K562 (cell line): ENCODE measurements around the gene KCTD7. TPM values are rescaled to one million over a fixed set of nuclear protein-coding genes. Genes with fewer than 3 reads are reported as not detected.

ENCODE experiments used
- ATAC-seq: fragments of 200-7000 bp; cut with Tn5 transposase; 3 replicates; pipeline ENCODE4 v1.9.1; 2020; ENCODE audit warnings: moderate library complexity
- BruUV-seq: library from RNA; stranded (reverse); fragments of 400-500 nt; replicated peaks from 2 replicates; lab custom pipeline; 2021; lab: Mats Ljungman, UMichigan
- CTCF ChIA-PET: fragments of 300-600 bp; formaldehyde crosslinking; extraction: SDS; loops from one replicate; lab custom pipeline; 2021; ENCODE audit warnings: low intra/inter-chr PET ratio; lab: Yijun Ruan, JAX
- POLR2A ChIA-PET: fragments of 300-600, 350-650 bp; sonication (Branson Sonifier 250); formaldehyde crosslinking; extraction: SDS; loops from one replicate; lab custom pipeline; 2021; ENCODE audit warnings: antibody characterized with exemption, inconsistent platforms; lab: Yijun Ruan, JAX
- DNase-seq, 4 experiments: peaks; one replicate each; pipeline versions ENCODE4 v3.0.0 to v3.0.0-alpha.2; 2011 to 2018; ENCODE audit warnings: low spot score in 3 of 4, mixed read lengths in 3 of 4; ENCODE audit errors: extremely low read depth in 1 of 4
- FAIRE-seq: peaks from 2 replicates; lab custom pipeline; 2011; peaks lifted over from hg19 to GRCh38; lab: Jason Lieb, UNC
- H2AFZ ChIP-seq: 2 replicates; pipeline ENCODE4 v1.6.0; 2011; ENCODE audit warnings: low read depth, low read length, control low read depth, inconsistent platforms
- H3K27ac ChIP-seq: fragments of 200-600 bp; 3 replicates; pipeline ENCODE4 v1.8.0; 2011; ENCODE audit warnings: low read depth, mild to moderate bottlenecking, control low read depth, inconsistent platforms, low read length, moderate library complexity, mixed read lengths; ENCODE audit errors: extremely low read depth
- H3K27me3 ChIP-seq, 2 experiments: fragments of 300-600 bp in 1 of 2; 2 replicates in 1 of 2; 3 replicates in 1 of 2; pipeline versions ENCODE4 v1.6.0 to v1.8.0; 2011; ENCODE audit warnings: inconsistent platforms in 2 of 2, low read length in 2 of 2, mild to moderate bottlenecking in 1 of 2, mixed read lengths in 1 of 2, moderate library complexity in 1 of 2; ENCODE audit not compliant: control insufficient read depth in 2 of 2, insufficient read depth in 2 of 2
- H3K36me3 ChIP-seq: fragments of 300-600 bp; 3 replicates; pipeline ENCODE4 v1.8.0; 2011; ENCODE audit warnings: mild to moderate bottlenecking, low read length, inconsistent platforms; ENCODE audit not compliant: control insufficient read depth, insufficient read depth
- H3K4me1 ChIP-seq, 2 experiments: fragments of 200-600 bp in 1 of 2; replicated peaks in 1 of 2; 2 replicates in 1 of 2; 3 replicates in 1 of 2; pipeline versions ENCODE4 v1.5.1 to v1.8.0; 2011; ENCODE audit warnings: inconsistent platforms in 2 of 2, low read length in 2 of 2, mild to moderate bottlenecking in 1 of 2, mixed read lengths in 1 of 2, moderate library complexity in 1 of 2; ENCODE audit not compliant: control insufficient read depth in 2 of 2, insufficient read depth in 2 of 2
- H3K4me2 ChIP-seq: 2 replicates; pipeline ENCODE4 v1.6.1; 2011; ENCODE audit warnings: low read length, control low read depth, inconsistent platforms, mixed read lengths; ENCODE audit not compliant: insufficient read depth
- H3K4me3 ChIP-seq: fragments of 200-600 bp; sonication (generic), shearing (Covaris generic); 2 replicates; pipeline ENCODE4 v1.5.1; 2016; ENCODE audit warnings: control low read depth, inconsistent platforms
- H3K79me2 ChIP-seq: fragments of 200-600 bp; 3 replicates; pipeline ENCODE4 v1.8.0; 2011; ENCODE audit warnings: low read length, inconsistent platforms; ENCODE audit not compliant: control insufficient read depth, insufficient read depth
- H3K9ac ChIP-seq, 2 experiments: 2 replicates each; pipeline versions ENCODE4 v1.6.0 to v1.6.1; 2011; ENCODE audit warnings: low read depth in 2 of 2, low read length in 2 of 2, control low read depth in 1 of 2, inconsistent platforms in 1 of 2, mild to moderate bottlenecking in 1 of 2, mixed read lengths in 1 of 2; ENCODE audit not compliant: insufficient read depth in 1 of 2
- H3K9me1 ChIP-seq: one replicate; pipeline ENCODE4 v1.6.0; 2011; ENCODE audit warnings: inconsistent platforms, mild to moderate bottlenecking, low read length, moderate library complexity; ENCODE audit not compliant: control insufficient read depth, insufficient read depth
- H3K9me3 ChIP-seq: replicated peaks from 2 replicates; pipeline ENCODE4 v1.5.1; 2011; ENCODE audit warnings: low read depth, low read length, inconsistent platforms; ENCODE audit not compliant: control insufficient read depth, insufficient read depth
- H4K20me1 ChIP-seq: replicated peaks from 2 replicates; pipeline ENCODE4 v1.6.1; 2011; ENCODE audit warnings: low read length, inconsistent platforms, mixed read lengths; ENCODE audit not compliant: control insufficient read depth, insufficient read depth
- MEIS2 ChIP-seq: fragments of 450-650 bp; IDR thresholded peaks from 2 replicates; pipeline ENCODE4 v1.6.1; 2014; ENCODE audit warnings: mild to moderate bottlenecking; ENCODE audit not compliant: partially characterized antibody
- POLR2AphosphoS2 ChIP-seq: IDR thresholded peaks from 2 replicates; pipeline ENCODE4 v1.6.1; 2012; ENCODE audit warnings: low read length, improper control_type of control experiment
- POLR2G ChIP-seq: fragments of 200-400 bp; formaldehyde crosslinking; IDR thresholded peaks from 2 replicates; pipeline ENCODE4 v1.6.1; 2017; ENCODE audit warnings: low read depth, mild to moderate bottlenecking, antibody characterized with exemption, low read length, moderate library complexity
- WGBS: fragments of 100-300 bp; shearing (Covaris generic); methylation state at CpG from one replicate; pipeline ENCODE4 v1.1.6; 2016; ENCODE audit warnings: low coverage, mixed read lengths; ENCODE audit not compliant: insufficient coverage; ENCODE audit errors: missing lambda C conversion rate; 5-methylcytosine and 5-hydroxymethylcytosine counted together
- in situ Hi-C: fragments of 300-500 bp; cut with MboI; formaldehyde crosslinking; loops from 4 replicates; pipeline ENCODE4 v1.15.0; 2018; ENCODE audit warnings: inconsistent platforms, mixed read lengths
- intact Hi-C: fragments of 100-400 bp; cut with micrococcal nuclease; formaldehyde crosslinking; loops from 2 replicates; pipeline ENCODE4 v1.14.2; 2022
- polyA plus RNA-seq, 8 experiments: library from polyadenylated mRNA; depleted of rRNA in 4 of 8; stranded (reverse) in 5 of 8; unstranded in 3 of 8; fragments of >200 nt; fragmentation: Nextera tagmentation in 2 of 8; fragmentation: Illumina TruSeq in 1 of 8; extraction: Ambion mirVana in 2 of 8; extraction: Trizol in 1 of 8; gene quantifications; 2 replicates each; pipeline versions ENCODE4 v1.2.1 to v1.2.3, GENCODE V29; 2011 to 2014; ENCODE audit warnings: inconsistent platforms in 1 of 8, missing spikeins in 1 of 8
- total RNA-seq, 7 experiments: library from RNA; depleted of rRNA in 6 of 7; stranded (reverse); fragments of >200 nt in 6 of 7; fragmentation: Illumina TruSeq in 2 of 7; extraction: Trizol in 2 of 7; gene quantifications; 2 replicates each; pipeline versions ENCODE4 v1.2.1 to v1.2.3, GENCODE V29; 2011 to 2021; ENCODE audit warnings: low replicate concordance in 1 of 7

Gene KCTD7
- total and polyA plus RNA-seq, 9 of the 15 experiments (the other 6 are each of a cell fraction or from before 2014, with no cell fraction given), result 1.5 to 26.0 (median 9.0) TPM

DNA sequence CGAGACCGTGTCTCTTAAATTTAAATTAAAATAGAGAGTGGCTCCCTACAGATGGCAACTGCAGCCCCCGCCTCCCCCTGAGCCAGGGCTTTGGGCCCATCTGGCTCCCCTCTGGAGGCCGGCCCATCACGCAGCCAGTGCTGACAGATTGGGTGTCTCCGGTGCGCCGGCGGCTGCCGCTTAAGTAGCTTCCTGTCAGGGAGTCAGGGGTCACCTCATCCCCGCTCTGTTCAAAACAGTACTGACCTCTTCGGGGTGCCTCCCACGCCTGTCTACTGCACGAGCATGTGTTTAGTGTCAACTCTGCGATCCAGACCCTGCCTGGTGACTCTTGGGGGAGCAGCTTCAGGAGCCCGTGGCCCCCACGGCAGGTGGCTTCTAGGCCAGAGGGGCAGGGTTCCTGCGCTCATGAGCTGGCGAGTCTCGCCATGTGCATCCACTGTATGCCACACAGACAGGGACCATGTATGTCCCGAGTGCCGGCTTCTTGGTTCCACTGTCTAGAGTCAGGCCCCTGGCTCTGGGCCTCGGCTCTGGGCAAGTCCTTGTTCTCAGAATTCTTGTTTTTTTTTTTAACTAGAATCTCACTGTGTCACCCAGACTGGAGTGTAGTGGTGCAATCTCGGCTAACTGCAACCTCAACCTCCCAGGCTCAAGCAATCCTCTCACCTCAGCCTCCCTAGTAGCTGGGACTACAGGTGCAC is 36.1 kb downstream of the KCTD7 start:
- intact Hi-C loops (no loop called here), in situ Hi-C loops (no loop called here)
- 61% methylated on average over 22 of the region's 24 CpGs for WGBS
- Histone ChIP-seq H3K4me1 (peaks cover 0 to 11% of the 10 kb centered on the region in 2 experiments; a peak in 2 of 5 replicates), H3K9me1 (peaks cover 4% of the 10 kb centered on the region), H3K9ac (peak overlapping the region in 1 of 2 experiments; percentile 82; a peak in 2 of 4 replicates), H3K79me2 (peaks cover 22% of the 10 kb centered on the region), H2AFZ (no peak overlapping the region)
- FAIRE-seq, result no peak
- TF ChIP-seq POLR2G (peak; percentile 44; the same call in 1 of the 2 replicates), POLR2AphosphoS2 (no peak), MEIS2 (peak; percentile 54)
- TF ChIP-seq, all 486 proteins: peak for 2
- peak; percentile 67 for ATAC-seq
- Histone ChIP-seq H3K27me3 (no peaks in the 10 kb centered on the region), H3K36me3 (peaks cover 13% of the 10 kb centered on the region; the same call in 2 of the 3 replicates), H3K4me3 (no peak overlapping the region), H4K20me1 (peaks cover 16% of the 10 kb centered on the region; the same call in 1 of the 2 replicates), H3K9me3 (peaks cover 5% of the 10 kb centered on the region; the same call in 1 of the 2 replicates), H3K27ac (no peak overlapping the region), H3K4me2 (no peak overlapping the region)
- no TSS peak for BruUV-seq
- DNase-seq, result peak in 1 of 4 experiments; percentile 30
- ChIA-PET POLR2A (interaction anchor here (2.9 kb wide), 1 partner anchor 10 kb away, joined by 13 read pairs; no protein-coding TSS in a partner anchor), CTCF (no interaction called here)
